Measurements from ENCODE around the gene SGTB. TPM values are rescaled to one million over a fixed set of nuclear protein-coding genes. Genes with fewer than 3 reads are reported as not detected.
"Not testable (repeated sequence)": the region's sequence is repeated elsewhere in the genome, so short reads cannot be mapped to it uniquely, and the experiment has no call there.

The SGTB gene
- total RNA-seq, 2 donors from 2014 or later = 19.1 to 23.4 TPM

DNA sequence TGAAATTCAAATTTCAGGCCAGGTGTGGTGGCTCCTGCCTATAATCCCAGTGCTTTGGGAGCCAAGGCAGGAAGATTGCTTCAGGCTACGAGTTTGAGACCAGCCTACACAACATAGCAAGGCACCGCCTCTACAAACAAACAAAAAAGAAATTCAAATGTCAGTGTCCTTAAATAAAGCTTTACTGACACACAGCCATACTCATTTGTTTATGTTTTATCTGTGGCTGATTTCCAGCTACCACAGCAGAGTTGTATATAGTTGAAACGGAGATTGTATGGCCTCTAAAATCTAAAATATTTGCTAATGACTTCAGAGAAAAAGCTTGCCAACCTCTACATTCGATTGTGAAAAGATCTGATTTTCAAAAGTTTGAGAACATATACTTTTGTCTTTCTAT, 81.7 kb downstream of the SGTB start:
- peaks cover 8 to 15% of the 10 kb centered on the region in 2 donors for H3K36me3 Mint-ChIP-seq
- DNase-seq (ENCODE audit: low spot score in 2 of 2) (no peak), ATAC-seq (no peak)
- H3K27ac Mint-ChIP-seq = no peak overlapping the region
- H3K9me3 Mint-ChIP-seq = peaks cover 0 to 6% of the 10 kb centered on the region in 2 donors

- no peak for ATAC-seq
- DNase-seq (ENCODE audit: low spot score in 2 of 2) = no peak
- no peaks in the 10 kb centered on the region for H3K9me3 Mint-ChIP-seq
- peaks cover 0 to 15% of the 10 kb centered on the region in 2 donors for H3K36me3 Mint-ChIP-seq
- H3K27ac Mint-ChIP-seq = no peak overlapping the region
Observed at GRCh38 chr5:65630981-65631380, 90.9 kb downstream of the SGTB start.

DNA sequence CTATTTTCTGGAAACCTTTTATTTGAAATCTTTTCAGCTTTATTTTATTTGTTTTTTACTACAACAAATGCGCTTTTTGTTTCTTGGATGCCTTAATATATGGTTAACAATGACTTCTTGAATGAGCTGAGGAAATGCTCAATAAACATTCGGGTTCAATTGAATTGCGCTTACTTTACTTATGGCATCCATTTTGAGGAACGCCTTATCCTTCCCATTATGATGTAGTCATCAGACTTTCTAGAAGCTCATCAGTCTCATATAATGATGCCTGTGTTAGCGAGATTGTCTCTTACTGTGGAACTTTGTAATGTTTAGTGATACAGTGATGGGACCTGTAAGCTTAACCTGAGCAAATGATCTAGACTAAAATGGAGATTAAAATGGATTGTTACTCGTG, 96.2 kb downstream of the SGTB start:
- peak overlapping the region; percentile 67 to 92 for H3K27ac Mint-ChIP-seq
- peaks cover 17 to 22% of the 10 kb centered on the region in 2 donors for H3K36me3 Mint-ChIP-seq
- H3K9me3 Mint-ChIP-seq = no peaks in the 10 kb centered on the region
- DNase-seq (ENCODE audit: low spot score in 2 of 2) (no peak), ATAC-seq (no peak)

DNA sequence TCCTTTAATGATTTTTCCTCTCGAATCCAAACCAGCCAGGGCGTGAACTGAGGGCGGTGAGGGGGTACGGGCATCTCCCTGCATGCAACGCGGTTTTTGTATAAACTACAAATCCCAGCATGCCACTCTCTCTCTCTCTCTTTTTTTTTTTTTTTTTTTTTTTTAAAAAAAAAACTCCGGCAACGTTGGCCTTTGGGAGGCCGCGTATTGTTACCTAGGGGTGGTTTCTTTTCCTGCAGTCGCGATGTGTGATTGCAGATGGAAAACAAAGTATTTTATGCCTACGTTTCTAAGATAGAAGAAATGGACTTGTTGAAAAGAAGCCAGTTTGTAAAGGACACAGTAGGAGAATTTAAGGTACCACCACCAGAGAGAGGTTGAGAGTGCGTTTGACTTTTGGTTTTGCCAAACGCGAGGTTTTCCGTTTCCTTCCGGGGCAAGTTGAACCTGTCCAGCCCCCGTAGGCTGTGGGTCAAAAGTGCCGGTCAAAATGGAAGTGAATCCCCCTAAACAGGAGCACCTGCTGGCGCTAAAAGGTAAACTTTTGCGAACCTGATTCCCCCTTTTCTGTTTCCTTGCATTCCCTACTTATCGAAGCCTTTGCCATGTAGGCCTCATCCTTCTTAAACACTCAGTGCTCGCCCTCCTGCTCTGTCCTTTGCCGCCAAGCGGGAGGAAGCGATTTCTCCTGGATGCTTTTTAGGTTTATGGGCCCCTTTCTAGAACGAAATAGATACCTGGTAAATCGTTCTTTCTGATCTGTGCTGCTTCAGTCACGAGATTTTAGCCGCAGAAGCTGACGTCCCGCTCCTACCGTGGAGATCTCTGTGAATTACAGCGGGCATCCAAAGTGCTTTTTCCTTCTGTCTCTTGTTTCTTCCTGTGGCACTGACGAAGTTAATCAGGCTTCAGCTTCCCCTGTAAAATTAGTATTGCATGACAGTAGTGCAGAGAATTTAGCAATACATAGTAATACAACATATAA, 97.0 kb downstream of the SGTB start, which contains the start of the genes SHLD3 and TRAPPC13:
SHLD3 (plus strand) TSS at position 457 of the 985 bp plus-strand sequence. CDS start 4,561 bp downstream, outside the sequence.
TRAPPC13 (plus strand) TSS at position 457 of the 985 bp plus-strand sequence; CDS start at position 491, 34 bp downstream.
- Mint-ChIP-seq H3K36me3 (peaks cover 17 to 21% of the 10 kb centered on the region in 2 donors), H3K27ac (peak within 1 kb of the TSS; percentile 92 to 98), H3K9me3 (no peaks in the 10 kb centered on the region)
- ATAC-seq = peak; percentile 73 to 84
- DNase-seq (ENCODE audit: low spot score in 2 of 2) = peak; percentile 74 to 77

GRCh38 chr5:65624025-65624570, 97.8 kb downstream of the SGTB start, which contains the start of gene TRIM23:
Gene TRIM23 (minus strand): TSS chr5:65624333. CDS start chr5:65624274, 59 bp downstream.
- Mint-ChIP-seq H3K36me3 (peaks cover 15 to 17% of the 10 kb centered on the region in 2 donors), H3K9me3 (no peaks in the 10 kb centered on the region), H3K27ac (peak within 1 kb of the TSS; percentile 92 to 98)
- ATAC-seq = peak; percentile 97 to 99
- DNase-seq (ENCODE audit: low spot score in 2 of 2) = peak; percentile 84 to 93

GRCh38 chr5:65623482-65623881, 98.4 kb downstream of the SGTB start:
- DNase-seq (ENCODE audit: low spot score in 2 of 2) (no peak), ATAC-seq (no peak)
- no peaks in the 10 kb centered on the region for H3K9me3 Mint-ChIP-seq
- H3K36me3 Mint-ChIP-seq = peaks cover 15 to 17% of the 10 kb centered on the region in 2 donors
- peak overlapping the region; percentile 92 to 98 for H3K27ac Mint-ChIP-seq

DNA sequence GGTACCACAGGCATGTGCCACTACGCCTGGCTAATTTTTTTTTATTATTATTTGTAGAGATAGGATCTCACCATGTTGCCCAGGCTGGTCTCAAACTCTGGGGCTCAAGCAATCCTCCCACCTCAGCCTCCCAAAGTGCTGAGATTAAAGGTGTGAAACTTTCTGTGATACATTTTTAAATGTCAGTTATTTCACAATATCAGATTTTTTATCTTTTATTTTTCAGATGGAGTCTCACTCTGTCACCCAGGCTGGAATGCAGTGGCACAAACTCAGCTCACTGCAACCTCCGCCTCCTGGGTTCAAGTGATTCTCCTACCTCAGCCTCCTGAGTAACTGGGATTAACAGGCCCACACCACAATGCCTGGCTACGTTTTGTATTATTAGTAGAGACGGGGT, 99.9 kb downstream of the SGTB start:
- not testable (repeated sequence) for H3K27ac Mint-ChIP-seq; ATAC-seq; H3K9me3 Mint-ChIP-seq; DNase-seq (ENCODE audit: low spot score in 2 of 2)
- peaks cover 6 to 17% of the 10 kb centered on the region in 2 donors for H3K36me3 Mint-ChIP-seq

- ATAC-seq (no peak), DNase-seq (ENCODE audit: low spot score in 2 of 2) (no peak)
- Mint-ChIP-seq H3K36me3 (peaks cover 2 to 12% of the 10 kb centered on the region in 2 donors), H3K27ac (peak overlapping the region in 1 of 2 donors; percentile 14), H3K9me3 (no peaks in the 10 kb centered on the region)
Observed at GRCh38 chr5:65620021-65620420, 101.9 kb downstream of the SGTB start.

Other genes with a start within 250 kb of the SGTB start
- 1 to 10 TPM; 2.0 to 3.8 TPM for gene ADAMTS6, start 240.2 kb downstream of the SGTB start, total RNA-seq
- 10 to 100 TPM; 78.3 to 89.8 TPM for gene CENPK, start 158.9 kb downstream of the SGTB start, total RNA-seq
- gene PPWD1, start 158.8 kb downstream of the SGTB start, total RNA-seq = 10 to 100 TPM; 45.7 to 71.1 TPM
- 10 to 100 TPM in 1 of 2 donors, 1 to 10 TPM in 1; 4.9 to 11.0 TPM for gene TRIM23, start 97.8 kb downstream of the SGTB start, total RNA-seq
- 1 to 10 TPM; 1.9 to 5.0 TPM for gene SHLD3, start 97.1 kb downstream of the SGTB start, total RNA-seq
- gene TRAPPC13, start 97.1 kb downstream of the SGTB start, total RNA-seq = 10 to 100 TPM; 17.8 to 39.8 TPM
- 10 to 100 TPM; 12.7 to 27.8 TPM for gene NLN, start 96 bp upstream of the SGTB start, total RNA-seq
- gene ERBIN, start 204.5 kb upstream of the SGTB start, total RNA-seq = 10 to 100 TPM; 46.1 to 55.2 TPM